ENCODE results near the gene STING1.
"Not testable (repeated sequence)": the region's sequence is repeated elsewhere in the genome, so short reads cannot be mapped to it uniquely, and the experiment has no call there.

STING1 gene

DNA sequence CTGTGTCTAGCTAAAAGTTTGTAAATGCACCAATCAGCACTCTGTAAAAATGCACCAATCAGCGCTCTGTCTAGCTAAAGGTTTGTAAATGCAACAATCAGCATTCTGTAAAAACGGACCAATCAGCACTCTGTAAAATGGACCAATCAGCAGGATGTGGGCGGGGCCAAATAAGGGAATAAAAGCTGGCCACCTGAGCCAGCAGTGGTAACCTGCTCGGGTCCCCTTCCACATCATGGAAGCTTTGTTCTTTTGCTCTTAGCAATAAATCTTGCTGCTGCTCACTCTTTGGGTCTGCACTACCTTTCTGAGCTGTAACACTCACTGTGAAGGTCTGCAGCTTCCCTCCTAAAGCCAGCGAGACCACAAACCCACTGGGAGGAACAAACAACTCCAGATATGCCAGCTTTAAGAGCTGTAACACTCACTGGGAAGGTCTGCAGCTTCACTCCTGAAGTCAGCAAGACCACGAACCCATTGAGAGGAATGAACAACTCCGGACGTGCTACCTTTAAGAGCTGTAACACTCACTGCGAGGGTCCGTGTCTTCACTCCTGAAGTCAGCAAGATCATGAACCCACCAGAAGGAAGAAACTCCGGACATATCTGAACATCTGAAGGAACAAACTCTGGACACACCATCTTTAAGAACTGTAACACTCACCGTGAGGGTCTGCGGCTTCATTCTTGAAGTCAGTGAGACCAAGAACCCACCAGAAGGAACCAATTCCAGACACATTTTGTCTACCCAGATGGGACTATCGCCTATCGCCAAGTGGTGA lies 20.7 kb upstream of the STING1 start:
- not testable (repeated sequence) for DNase-seq (ENCODE audit: low read depth in 2 of 2)

DNA sequence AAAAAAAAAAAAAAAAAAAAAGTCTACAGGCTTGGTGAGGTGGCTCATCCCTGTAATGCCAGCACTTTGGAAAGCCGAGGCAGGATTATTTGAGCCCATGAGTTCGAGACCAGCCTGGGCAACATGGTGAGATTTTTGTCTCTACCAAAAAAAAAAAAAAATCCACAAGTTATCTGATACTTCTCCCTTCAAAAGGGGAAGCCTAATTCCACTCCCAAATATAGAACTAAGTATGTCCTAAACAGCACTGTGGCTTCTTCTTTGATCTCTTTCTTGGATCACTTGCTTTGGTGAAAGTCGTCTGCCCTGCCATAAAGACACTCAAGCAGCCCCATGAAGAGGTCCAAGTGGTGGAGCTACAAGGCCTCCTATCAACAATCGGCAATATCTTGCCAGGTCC lies 18.8 kb upstream of the STING1 start:
- no peak for DNase-seq (ENCODE audit: low read depth in 2 of 2)

DNA sequence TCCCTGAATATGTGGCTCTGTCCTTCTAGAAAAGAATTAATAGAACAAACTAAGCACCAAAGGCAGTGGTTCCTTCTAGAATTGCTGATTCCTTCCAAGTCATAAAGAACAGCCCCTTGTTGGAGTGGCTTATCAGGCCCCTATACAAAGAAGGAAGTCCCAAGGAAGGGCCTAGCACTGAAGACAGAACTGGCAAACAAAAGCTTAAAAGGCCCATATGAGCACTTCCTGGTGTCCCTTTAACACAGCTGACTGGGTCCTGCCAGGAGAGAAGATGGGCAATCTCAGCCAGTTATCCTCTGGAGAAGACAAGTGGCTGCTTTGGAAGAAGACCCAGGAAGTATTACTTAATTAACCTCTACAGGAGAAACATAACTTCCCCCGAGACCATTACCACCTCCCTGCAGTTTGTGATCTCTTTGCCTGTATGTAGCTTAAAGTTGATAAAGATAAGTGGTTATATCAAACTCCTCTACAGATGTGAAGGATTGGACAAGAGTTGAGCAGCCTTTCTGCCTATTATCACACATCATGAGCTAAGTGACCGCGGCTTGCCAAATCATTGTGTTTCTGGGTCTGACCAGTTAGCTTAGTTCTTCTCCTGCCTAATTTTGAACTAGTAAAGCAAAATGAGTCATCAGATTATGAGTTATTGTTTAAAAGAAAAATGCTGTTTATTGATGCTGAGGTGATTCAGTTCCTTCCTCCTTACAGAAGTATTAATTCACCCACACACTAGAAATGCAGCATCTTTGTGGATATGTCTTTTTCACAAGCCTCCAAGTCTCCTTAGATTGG lies 13.3 kb upstream of the STING1 start:
- DNase-seq (ENCODE audit: low read depth in 2 of 2) = no peak

DNA sequence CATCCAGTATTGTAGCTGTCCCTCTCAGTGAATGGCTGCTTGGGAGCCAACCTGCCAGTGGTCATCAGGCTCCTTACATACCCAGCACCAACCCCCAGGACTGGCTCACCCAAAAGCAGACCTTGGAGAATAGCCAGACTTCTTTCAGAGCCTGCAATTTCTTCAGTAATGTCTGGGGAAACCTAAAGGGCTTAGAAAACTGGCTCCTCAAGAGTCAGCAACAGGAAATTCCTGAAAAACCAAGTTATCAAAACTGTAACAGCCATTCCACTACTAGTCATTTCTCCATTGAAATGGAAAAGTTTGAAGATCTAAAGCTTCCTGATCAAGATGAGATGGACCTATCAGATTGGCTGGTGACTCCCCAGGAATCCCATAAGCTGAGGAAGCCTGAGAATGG lies 12.3 kb upstream of the STING1 start:
- no peak for DNase-seq (ENCODE audit: low read depth in 2 of 2)

DNA sequence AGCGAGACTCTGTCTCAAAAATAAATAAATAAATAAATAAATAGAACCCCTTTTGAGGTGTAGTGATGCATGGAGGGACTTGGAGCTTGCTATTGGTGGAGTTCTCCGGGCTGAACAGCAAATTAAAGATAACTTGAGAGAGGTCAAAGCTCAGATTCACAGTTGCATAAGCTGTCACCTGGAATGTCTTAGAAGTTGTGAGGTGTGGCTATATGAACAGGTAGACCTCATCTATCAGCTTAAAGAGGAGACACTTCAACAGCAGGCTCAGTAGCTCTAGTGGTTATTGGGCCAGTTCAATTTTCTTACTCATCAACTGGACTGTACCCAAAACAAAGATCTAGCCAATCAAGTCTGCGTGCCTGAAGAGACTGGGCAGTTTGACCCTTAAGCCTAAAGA lies 11.7 kb upstream of the STING1 start:
- no peak for DNase-seq (ENCODE audit: low read depth in 2 of 2)

DNA sequence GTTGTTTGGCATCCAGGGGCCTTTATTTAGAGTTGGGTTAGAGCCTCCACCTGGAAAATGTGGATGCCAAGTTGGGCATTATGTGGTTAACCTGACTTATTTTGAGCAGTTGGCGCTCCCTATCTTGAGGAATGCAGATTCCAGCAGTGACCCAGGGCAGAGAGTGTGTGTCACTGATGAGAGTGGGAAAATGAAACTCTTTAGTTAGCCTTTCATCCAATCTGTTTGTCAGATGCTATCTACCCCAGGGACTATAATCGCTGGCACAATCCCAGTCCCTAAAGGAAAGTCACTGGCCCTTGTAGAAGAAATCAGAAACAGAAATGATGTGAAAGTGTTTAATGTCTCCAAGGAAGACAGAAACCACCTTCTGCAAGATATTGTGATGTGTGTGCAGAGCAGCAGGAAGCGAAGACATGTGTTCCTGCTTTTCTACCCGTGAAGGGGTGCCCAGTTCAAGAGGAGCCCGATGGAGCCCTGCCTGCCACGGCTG lies 10.2 kb upstream of the STING1 start:
- DNase-seq (ENCODE audit: low read depth in 2 of 2) = no peak

DNA sequence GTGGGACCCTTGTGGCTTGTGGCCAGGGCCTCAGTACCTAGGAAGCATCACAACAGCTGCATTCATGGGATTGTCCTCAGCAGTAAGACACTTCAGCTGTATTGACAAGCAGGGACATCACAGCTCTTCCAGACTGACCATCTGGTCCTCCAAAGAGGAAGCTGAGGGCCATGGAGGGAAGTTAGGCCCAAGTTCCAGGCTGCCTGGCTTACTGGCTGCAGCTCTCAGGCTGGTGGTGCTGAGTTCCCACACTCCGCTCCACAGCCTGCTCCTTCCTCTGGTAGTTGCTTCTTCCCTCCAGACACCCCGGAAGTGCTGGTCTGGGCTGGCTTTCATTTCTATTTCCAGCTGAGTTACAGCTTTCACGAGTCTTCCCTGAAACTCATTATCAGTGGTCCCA lies 5.7 kb upstream of the STING1 start:
- DNase-seq (ENCODE audit: low read depth in 2 of 2) = no peak

DNA sequence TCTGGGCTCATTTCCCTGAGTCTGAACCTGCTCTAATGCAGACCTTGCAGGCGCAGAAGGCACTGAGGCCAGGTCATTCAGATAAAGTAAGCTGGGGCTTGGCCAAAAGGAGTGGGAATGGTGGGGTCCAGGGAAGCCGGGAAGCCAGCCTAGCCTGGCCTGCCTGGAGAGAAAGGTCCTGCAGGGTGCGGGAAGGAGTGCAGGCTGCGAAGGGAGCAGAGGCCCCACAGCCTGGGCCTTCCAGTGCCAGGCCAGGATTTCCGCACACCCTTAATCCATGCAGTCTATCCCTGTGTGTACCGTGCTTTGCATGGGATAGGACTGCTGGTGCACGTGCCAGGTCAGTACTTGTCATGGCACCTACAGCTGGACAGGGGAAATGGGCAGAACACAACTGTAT lies 3.6 kb upstream of the STING1 start:
- no peak for DNase-seq (ENCODE audit: low read depth in 2 of 2)

DNA sequence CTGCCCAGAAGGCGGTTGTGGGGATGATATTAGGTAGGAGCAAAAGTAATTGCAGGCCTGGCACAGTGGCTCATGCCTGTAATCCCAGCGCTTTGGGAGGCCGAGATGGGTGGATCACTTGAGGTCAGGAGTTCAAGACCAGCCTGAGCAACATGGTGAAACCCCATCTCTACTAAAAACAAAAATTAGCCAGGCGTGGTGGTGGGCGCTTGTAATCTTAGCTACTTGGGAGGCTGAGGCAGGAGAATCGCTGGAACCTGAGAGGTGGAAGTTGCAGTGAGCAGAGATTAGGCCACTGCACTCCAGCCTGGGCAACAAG lies 291 bp upstream of the STING1 start:
- DNase-seq (ENCODE audit: low read depth in 2 of 2) = not testable (repeated sequence)

DNA sequence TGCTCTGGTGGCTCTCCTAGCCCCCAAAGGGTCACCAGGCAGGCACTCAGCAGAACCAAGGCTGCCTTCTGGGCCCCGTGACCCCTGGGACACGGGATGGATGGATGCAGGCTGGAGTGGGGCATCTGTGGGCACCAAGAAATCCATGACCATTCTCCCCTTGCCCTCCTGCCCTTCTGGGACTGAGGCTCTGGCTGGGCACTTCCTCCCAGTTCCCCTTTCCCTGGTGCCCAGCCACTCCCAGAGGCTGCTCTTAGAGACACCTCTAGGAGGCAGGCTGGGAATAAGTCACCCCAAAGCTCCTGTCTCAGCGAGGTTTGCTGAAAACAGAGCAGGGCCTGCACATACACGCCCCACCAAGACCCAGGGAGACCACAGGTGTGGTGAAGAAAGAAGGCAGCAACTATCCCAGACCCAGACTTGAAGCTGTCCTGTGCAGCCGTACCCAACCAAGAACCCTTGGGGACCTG lies 943 bp downstream of the STING1 start:
- DNase-seq (ENCODE audit: low read depth in 2 of 2) = no peak

DNA sequence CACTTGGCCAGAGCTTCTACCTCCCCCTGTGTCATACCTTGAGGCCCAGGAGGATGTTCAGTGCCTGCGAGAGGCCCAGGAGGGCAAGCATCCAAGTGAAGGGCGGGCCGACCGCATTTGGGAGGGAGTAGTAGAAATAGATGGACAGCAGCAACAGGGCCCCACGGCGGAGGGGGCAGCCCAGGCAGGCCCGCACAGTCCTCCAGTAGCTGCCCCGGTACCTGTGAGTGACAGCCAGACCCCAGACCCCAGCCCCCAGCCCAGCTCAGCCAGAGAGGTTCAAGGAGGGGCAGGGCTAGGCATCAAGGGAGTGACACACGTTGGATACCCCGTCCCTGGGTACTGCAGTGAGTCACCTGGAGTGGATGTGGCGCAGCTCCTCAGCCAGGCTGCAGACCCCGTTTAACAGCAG lies 1.4 kb downstream of the STING1 start:
- peak in 1 of 2 donors; percentile 33 for DNase-seq (ENCODE audit: low read depth in 2 of 2)

DNA sequence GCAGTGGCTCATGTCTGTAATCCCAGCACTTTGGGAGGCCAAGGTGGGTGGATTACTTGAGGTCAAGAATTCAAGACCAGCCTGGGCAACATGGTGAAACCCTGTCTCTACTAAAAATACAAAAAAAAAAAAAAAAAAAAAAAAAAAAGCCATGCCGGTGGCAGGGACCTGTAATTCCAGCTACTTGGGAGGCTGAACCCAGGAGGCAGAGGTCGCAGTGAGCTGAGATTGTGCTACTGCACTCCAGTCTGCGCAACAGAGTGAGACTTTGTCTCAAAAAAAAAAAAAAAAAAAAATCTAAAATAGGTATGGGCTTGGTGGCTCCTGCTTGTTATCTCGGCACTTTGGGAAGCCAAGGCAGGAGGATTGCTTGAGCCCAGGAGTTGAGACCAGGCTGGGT lies 2.8 kb downstream of the STING1 start:
- not testable (repeated sequence) for DNase-seq (ENCODE audit: low read depth in 2 of 2)

DNA sequence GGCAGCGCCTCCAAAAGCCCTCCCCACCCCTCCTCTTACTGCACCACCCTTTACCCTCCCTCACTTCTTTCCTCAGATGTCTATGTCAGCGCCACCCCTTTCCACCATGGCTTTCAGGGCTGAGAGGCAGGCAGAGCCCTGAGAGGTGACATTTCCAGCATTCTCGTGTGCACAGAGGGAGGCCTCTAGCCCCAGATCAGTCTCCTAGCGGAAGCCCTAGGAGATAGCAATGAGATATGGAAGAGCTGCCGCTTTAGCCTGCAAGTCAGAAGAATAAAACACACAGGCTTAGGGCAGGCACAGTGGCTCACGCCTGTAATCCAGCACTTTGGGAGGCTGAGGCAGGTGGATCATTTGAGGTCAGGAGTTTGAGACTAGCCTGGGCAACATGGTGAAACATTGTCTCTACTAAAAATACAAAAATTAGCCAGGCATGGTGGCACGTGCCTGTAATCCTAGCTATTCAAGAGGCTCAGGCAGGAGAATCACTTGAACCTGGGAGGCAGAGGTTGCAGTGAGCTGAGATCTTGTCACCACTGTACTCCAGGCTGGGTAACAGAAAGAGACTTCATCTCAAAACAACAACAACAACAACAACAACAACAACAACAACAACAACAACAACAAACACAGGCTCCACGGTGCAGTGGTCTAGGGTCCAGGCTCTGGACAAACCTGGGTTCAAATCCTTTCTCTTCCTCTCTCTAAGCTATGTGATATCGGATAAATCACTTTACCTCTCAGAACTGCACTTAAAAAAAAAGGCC lies 3.7 kb downstream of the STING1 start:
- not testable (repeated sequence) for DNase-seq (ENCODE audit: low read depth in 2 of 2)

DNA sequence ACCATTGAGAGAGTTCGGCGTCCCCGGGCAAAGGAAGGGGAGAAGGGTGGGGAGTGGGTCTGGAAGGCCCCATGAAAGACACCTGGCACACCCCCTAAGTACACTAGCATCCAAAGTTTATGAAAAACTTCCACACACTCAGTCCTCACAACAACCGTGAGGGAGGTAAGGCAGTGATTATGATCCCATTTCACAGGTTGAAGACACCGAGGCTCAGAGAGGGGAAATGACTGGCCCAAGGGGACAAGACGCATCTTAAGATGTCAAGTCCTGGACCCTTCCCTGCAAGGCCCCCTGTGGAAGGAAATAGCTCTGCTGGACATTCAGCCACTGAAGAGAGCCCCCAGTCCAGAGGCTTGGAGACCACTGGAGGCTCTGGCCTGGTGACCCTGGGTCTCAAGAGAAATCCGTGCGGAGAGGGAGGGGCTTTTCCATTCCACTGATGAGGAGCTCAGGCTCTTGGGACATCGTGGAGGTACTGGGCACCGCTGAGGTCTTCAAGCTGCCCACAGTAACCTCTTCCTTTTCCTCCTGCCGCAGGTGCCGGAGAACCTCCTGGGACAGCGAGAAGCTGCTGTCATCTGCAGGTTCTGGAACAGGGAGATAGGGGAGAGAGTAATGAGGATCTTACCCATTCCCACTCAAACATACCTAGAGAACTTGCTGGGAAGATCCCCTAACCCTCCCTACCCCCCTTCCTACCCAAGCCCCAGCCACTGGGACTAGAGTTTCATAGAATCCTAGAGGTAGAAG lies 6.5 kb downstream of the STING1 start:
- DNase-seq (ENCODE audit: low read depth in 2 of 2) = no peak

DNA sequence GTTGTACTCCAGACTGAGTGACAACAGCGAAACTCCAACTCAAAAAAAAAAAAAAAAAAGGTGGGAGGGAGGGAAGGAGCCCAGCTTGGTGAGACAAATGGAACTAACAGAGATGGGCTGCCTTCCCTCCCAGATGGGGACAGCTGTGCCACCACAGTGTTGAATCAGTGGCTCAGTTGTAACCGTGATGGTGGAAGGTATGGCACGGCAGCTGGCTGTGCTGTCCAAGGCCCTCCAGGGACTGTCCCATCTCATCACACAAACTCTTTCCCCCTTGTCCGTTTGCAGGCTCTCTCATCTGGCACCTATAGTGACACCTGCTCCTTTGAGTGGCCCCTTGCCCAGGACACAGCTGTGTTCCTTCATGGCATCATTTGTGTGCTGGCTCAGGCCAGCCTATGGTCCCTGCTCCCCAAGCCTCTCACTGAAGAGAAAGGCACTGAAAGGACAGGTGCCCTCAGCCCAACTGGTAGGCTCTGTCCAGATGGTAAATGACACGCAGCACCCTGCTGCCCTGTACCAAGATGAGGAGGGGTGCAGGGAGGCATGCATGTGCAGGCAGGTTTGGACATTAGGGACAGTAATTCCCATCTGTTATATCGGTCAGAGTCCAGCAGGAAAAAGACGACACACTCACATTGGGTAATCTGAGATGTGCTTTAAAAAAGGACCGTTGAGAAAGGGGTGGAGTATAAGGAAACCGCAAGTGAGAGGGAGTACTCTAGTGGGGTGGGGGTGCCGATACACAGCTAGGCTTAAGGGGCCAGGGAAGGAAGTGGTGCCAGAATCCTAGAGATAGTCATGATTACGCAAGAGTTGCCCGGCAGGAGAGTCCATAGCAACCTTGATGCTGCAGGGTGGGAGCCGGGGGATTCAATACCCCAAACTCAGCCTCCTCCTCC lies 7.4 kb downstream of the STING1 start:
- no peak for DNase-seq (ENCODE audit: low read depth in 2 of 2)

DNA sequence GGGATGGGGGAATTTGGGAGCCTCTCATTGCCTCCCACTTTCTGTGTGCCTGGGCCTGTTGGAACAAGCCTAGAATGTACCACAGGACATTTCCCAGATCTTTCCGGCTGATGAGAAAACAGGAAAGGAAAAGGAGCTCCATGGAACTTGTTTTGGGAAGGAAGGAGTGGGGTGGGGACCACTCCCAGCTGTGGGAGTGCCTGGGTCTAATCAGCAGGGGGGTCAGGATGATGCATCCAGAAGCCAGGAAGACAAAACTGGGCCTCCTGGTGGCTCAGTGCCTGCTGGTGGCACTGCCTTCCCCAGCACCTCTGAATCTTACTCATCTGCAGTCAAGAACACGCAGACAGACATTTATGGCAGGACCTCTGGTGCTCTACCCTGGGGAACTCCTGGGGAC lies 9.0 kb downstream of the STING1 start:
- no peak for DNase-seq (ENCODE audit: low read depth in 2 of 2)

DNA sequence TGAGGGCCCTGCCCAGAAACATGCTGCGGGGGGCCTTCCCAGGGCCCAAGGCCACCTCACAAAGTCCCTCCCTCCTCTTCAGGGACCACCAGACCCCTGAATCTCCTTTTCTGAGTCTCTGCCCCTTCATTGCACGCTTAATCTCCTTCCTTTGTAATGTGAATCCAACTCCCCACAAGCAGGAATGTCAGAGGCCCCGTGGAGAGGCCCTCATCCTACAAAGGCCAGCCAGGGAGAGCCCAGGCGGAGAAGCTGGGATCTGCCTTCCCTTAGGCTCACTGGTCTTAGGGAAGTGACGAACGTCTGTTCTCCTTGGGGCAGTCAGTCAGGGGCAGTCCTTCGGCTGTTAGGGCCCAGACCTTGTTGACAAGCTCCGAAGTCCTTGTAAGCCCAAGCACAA lies 9.5 kb downstream of the STING1 start:
- DNase-seq (ENCODE audit: low read depth in 2 of 2) = no peak

DNA sequence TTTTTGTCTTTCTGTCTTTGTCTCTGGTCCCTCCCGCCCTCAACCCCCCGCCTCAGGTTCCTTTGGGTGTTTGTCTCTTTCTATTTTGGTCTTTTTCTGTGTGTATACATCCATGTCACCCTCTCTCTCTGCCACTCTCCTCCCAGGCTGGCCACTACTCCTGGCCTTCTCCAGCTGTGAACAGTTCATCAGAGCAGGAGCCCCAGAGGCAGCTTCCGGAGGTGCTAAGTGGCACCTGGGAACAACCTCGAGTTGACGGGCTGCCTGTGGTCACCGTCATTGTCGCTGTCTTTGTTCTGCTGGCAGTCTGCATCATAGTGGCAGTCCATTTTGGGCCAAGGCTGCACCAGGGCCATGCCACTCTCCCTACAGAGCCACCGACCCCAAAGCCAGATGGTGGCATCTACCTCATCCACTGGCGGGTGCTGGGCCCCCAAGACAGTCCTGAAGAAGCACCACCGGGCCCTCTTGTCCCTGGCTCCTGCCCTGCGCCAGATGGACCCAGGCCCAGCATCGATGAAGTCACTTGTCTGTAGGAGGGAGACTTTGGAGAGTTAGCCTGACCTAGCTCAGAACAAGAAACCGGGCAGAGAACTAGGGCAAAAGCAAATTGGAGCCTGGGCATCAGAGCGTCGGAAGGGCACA lies 10.1 kb downstream of the STING1 start:
- no peak for DNase-seq (ENCODE audit: low read depth in 2 of 2)

DNA sequence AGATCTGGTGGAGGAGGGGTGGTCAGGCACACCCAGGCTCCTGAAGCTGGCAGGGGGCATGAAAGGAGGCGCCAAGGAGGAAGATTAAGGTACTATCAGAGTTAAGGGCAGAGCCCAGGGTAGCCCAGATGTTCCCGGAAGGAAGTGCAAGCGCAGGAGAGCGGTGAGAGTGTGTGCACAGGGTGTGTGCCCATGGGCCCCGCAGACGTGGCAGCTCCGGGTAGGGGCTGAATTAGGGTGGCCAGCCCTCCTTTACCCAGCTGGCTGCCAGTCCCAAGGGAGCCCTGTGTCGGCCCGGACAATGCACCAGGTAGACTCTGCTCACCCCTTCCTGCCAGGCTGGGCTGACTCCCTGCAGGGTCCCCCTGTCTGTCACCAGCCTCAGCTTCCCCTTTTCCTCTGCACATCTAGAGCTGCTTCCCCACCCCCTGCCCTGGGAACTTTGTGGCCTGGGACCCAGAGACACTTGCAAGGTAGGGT lies 11.7 kb downstream of the STING1 start, which contains the start of gene SMIM33:
Gene SMIM33 (plus strand): TSS at position 184 of the 480 bp plus-strand sequence. CDS start 118 bp downstream, at position 302.
- no peak for DNase-seq (ENCODE audit: low read depth in 2 of 2)

Measured in stimulated activated CD4-positive, alpha-beta T cell treated with anti-CD3 and anti-CD28 coated beads, Interleukin-15, amount 100 ng/mL, for 48 hours (primary cell).